ENCODE data around the gene BRME1. TPM values are rescaled to one million over a fixed set of nuclear protein-coding genes. Genes with fewer than 3 reads are reported as not detected.
"Not testable (repeated sequence)": the region's sequence is repeated elsewhere in the genome, so short reads cannot be mapped to it uniquely, and the experiment has no call there.

The BRME1 gene
- total and polyA plus RNA-seq, 2 of the 13 experiments (the other 11 are each of a cell fraction or from before 2014, with no cell fraction given), result 0.74 to 1.5 TPM

DNA sequence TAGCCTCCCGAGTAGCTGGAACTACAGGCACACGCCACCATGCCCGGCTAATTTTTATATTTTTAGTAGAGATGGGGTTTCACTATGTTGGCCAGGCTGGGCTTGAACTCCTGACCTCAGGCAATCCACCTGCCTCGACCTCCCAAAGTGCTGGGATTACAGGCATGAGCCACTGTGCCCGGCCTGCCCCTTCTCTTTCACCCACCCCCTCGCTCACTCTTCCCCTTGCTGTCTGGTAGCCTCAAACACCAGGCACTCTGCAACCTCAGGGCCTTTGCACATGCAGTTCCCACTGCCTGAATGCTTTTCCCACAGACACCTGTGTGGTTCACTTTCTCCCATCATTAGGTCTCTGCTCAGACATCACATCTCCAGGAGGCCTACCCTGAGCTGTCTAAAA is 16.2 kb upstream of the BRME1 start:
- peaks cover 10 to 49% of the 10 kb centered on the region in 2 experiments; a peak in 3 of 5 replicates for H3K36me3 ChIP-seq (replicated peaks in 1 of 2; ENCODE audit: control insufficient read depth in 1 of 2, insufficient read depth in 2 of 2, low read length in 2 of 2)
- H3K27ac ChIP-seq (ENCODE audit: extremely low read length, insufficient read depth, low read length); DNase-seq (ENCODE audit: low spot score); CTCF ChIA-PET (ENCODE audit: low intra/inter-chr PET ratio, low total read pairs); H3K4me1 ChIP-seq (ENCODE audit: insufficient read depth, low read length); H3K9me3 ChIP-seq (ENCODE audit: low read length); POLR2A ChIA-PET; FAIRE-seq; H3K27me3 ChIP-seq (ENCODE audit: control insufficient read depth in 1 of 2, insufficient read depth in 2 of 2, low read length in 2 of 2); H3K4me2 ChIP-seq (ENCODE audit: low read depth, low read length); BruUV-seq (replicated peaks); in situ Hi-C loops (cut with HindIII; ENCODE audit: extremely low pct_ligation_motif_present, low pct_unique_long_range_greater_than_20kb); H4K20me1 ChIP-seq (ENCODE audit: insufficient read depth, low read length); ATAC-seq; intact Hi-C loops (cut with micrococcal nuclease; ENCODE audit: unreplicated experiment); H3K4me3 ChIP-seq (replicated peaks in 1 of 3; ENCODE audit: insufficient read depth in 1 of 3, low read depth in 2 of 3, low read length in 3 of 3); H2AFZ ChIP-seq (ENCODE audit: low read length); H3K9ac ChIP-seq (ENCODE audit: insufficient read depth, low read depth, low read length); H3K79me2 ChIP-seq (ENCODE audit: insufficient read depth, low read length): not testable (repeated sequence)
- WGBS (ENCODE audit: low lambda C conversion rate), result 97% methylated on average over 6 of the region's 6 CpGs
- peak; percentile 37; the same call in 1 of the 2 replicates for TF ChIP-seq ZMYM3 (CRISPR knock-in tag; IDR thresholded peaks at IDR 0.05)

DNA sequence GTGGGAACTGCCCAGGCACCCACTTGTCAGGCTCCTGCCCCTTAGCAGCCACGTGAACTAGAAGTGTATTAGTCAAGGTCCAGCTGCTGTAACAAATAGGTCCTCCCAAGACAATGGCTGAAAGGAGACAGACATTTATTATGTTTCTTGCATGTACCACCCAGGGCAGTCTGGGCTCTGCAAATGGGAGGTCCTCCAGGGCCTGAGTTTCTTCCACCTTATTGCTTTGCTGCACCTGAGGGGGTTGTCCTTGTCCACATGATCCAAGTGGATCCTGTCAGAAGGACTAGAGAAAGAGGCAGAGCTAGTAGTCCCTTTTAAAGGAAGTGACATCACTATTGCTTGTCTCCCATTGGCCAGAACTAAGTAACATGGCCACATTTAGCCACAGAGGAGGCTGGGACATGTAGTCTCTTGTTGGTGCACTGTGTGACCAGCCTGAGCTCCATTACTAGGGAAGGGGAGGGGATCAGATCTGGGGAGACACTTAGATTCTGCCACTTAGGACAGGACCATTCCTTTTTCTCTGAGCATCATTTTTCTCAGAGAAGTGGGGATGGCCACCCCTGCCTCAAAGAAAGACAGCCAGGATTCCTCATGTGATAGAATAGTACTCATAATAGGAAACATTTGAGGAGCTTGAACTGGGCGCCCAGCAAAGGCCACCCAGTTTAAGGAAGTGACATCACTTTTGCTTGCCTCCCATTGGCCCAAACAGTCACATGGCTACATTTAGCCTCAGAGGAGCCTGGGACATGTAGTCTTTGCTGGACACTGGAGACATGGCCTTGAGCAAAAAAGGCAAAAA is 15.2 kb upstream of the BRME1 start:
- DNase-seq (ENCODE audit: low spot score) (peak; percentile 57), ATAC-seq (peak; percentile 78), FAIRE-seq (peak; percentile 70)
- WGBS (ENCODE audit: low lambda C conversion rate), result no CpG with 5 or more reads among the region's 2 CpGs
- H2AFZ ChIP-seq (ENCODE audit: low read length), result no peak overlapping the region
- intact Hi-C loops (cut with micrococcal nuclease; ENCODE audit: unreplicated experiment), result no loop called here
- H3K27me3 ChIP-seq (ENCODE audit: control insufficient read depth in 1 of 2, insufficient read depth in 2 of 2, low read length in 2 of 2), result no peaks in the 10 kb centered on the region
- BruUV-seq (replicated peaks), result no TSS peak
- H4K20me1 ChIP-seq (ENCODE audit: insufficient read depth, low read length), result no peaks in the 10 kb centered on the region
- no peak overlapping the region for H3K9ac ChIP-seq (ENCODE audit: insufficient read depth, low read depth, low read length)
- no peaks in the 10 kb centered on the region for H3K79me2 ChIP-seq (ENCODE audit: insufficient read depth, low read length)
- in situ Hi-C loops (cut with HindIII; ENCODE audit: extremely low pct_ligation_motif_present, low pct_unique_long_range_greater_than_20kb), result no loop called here
- ChIA-PET POLR2A (interaction anchor here (0.9 to 1.1 kb wide), 2 partner anchors 12 to 14 kb away, joined by 3 to 4 read pairs; no protein-coding TSS in a partner anchor), CTCF (ENCODE audit: low intra/inter-chr PET ratio, low total read pairs) (no interaction called here)
- no peak overlapping the region for H3K27ac ChIP-seq (ENCODE audit: extremely low read length, insufficient read depth, low read length)
- peaks cover 5% of the 10 kb centered on the region; the same call in 1 of the 2 replicates for H3K9me3 ChIP-seq (ENCODE audit: low read length)
- no peaks in the 10 kb centered on the region for H3K4me1 ChIP-seq (ENCODE audit: insufficient read depth, low read length)
- no peak overlapping the region for H3K4me2 ChIP-seq (ENCODE audit: low read depth, low read length)
- no peak overlapping the region for H3K4me3 ChIP-seq (replicated peaks in 1 of 3; ENCODE audit: insufficient read depth in 1 of 3, low read depth in 2 of 3, low read length in 3 of 3)
- H3K36me3 ChIP-seq (replicated peaks in 1 of 2; ENCODE audit: control insufficient read depth in 1 of 2, insufficient read depth in 2 of 2, low read length in 2 of 2), result peaks cover 5 to 40% of the 10 kb centered on the region in 2 experiments; a peak in 3 of 5 replicates
- TF ChIP-seq, protein P1, sequence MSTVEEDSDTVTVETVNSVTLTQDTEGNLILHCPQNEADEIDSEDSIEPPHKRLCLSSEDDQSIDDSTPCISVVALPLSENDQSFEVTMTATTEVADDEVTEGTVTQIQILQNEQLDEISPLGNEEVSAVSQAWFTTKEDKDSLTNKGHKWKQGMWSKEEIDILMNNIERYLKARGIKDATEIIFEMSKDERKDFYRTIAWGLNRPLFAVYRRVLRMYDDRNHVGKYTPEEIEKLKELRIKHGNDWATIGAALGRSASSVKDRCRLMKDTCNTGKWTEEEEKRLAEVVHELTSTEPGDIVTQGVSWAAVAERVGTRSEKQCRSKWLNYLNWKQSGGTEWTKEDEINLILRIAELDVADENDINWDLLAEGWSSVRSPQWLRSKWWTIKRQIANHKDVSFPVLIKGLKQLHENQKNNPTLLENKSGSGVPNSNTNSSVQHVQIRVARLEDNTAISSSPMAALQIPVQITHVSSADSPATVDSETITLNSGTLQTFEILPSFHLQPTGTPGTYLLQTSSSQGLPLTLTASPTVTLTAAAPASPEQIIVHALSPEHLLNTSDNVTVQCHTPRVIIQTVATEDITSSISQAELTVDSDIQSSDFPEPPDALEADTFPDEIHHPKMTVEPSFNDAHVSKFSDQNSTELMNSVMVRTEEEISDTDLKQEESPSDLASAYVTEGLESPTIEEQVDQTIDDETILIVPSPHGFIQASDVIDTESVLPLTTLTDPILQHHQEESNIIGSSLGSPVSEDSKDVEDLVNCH (CRISPR knock-in tag; IDR thresholded peaks at IDR 0.05), result no peak
- no peak for TF ChIP-seq AKAP8 (CRISPR knock-in tag; IDR thresholded peaks at IDR 0.05)
- TF ChIP-seq GABPB1 (CRISPR knock-in tag; IDR thresholded peaks at IDR 0.05), result peak; percentile 82
- TF ChIP-seq, protein P2, sequence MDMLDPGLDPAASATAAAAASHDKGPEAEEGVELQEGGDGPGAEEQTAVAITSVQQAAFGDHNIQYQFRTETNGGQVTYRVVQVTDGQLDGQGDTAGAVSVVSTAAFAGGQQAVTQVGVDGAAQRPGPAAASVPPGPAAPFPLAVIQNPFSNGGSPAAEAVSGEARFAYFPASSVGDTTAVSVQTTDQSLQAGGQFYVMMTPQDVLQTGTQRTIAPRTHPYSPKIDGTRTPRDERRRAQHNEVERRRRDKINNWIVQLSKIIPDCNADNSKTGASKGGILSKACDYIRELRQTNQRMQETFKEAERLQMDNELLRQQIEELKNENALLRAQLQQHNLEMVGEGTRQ (IDR thresholded peaks at IDR 0.05; ENCODE audit: low read depth, low read length), result peak; percentile 65
- TF ChIP-seq, protein P2 (CRISPR knock-in tag; IDR thresholded peaks at IDR 0.05; ENCODE audit: borderline replicate concordance), result peak; percentile 87; the same call in 1 of the 2 replicates
- TF ChIP-seq YY1 (IDR thresholded peaks at IDR 0.05; ENCODE audit: insufficient read depth, insufficient replicate concordance, low read depth, low read length), result peak; percentile 60
- peak; percentile 83 for TF ChIP-seq NFYC (CRISPR knock-in tag; IDR thresholded peaks at IDR 0.05)
- TF ChIP-seq HCFC1 (IDR thresholded peaks at IDR 0.05; ENCODE audit: low read depth, low read length), result peak; percentile 53
- TF ChIP-seq RFXAP (CRISPR knock-in tag; IDR thresholded peaks at IDR 0.05; ENCODE audit: borderline replicate concordance), result no peak
- TF ChIP-seq ZBTB25 (CRISPR knock-in tag; IDR thresholded peaks at IDR 0.05), result no peak
